Measurements from ENCODE around the gene SPPL2B.
"Not testable (repeated sequence)": the region's sequence is repeated elsewhere in the genome, so short reads cannot be mapped to it uniquely, and the experiment has no call there.

The SPPL2B gene

GRCh38 chr19:2338751-2339643 is 10.5 kb downstream of the SPPL2B start:
- no peak for DNase-seq

- DNase-seq: no peak
Observed at GRCh38 chr19:2339644-2340310, 11.3 kb downstream of the SPPL2B start.

- no peak for DNase-seq
Observed at GRCh38 chr19:2340496-2341243, 12.2 kb downstream of the SPPL2B start.

GRCh38 chr19:2341244-2341751 is 12.8 kb downstream of the SPPL2B start:
- no peak for DNase-seq

- no peak for DNase-seq
Observed at GRCh38 chr19:2341982-2342381, 13.5 kb downstream of the SPPL2B start.

GRCh38 chr19:2342656-2343288 is 14.3 kb downstream of the SPPL2B start:
- DNase-seq: no peak

GRCh38 chr19:2343289-2343982 is 15.0 kb downstream of the SPPL2B start:
- no peak for DNase-seq

- no peak for DNase-seq
Observed at GRCh38 chr19:2344381-2344870, 15.9 kb downstream of the SPPL2B start.

- no peak for DNase-seq
Observed at GRCh38 chr19:2345076-2345475, 16.6 kb downstream of the SPPL2B start.

- no peak for DNase-seq
Observed at GRCh38 chr19:2345794-2346663, 17.5 kb downstream of the SPPL2B start.

- not testable (repeated sequence) for DNase-seq
Observed at GRCh38 chr19:2349818-2350217, 21.3 kb downstream of the SPPL2B start.

- no peak for DNase-seq
Observed at GRCh38 chr19:2350656-2351055, 22.2 kb downstream of the SPPL2B start.

- no peak for DNase-seq
Observed at GRCh38 chr19:2351591-2351990, 23.1 kb downstream of the SPPL2B start.

GRCh38 chr19:2352121-2352520 is 23.6 kb downstream of the SPPL2B start:
- no peak for DNase-seq

GRCh38 chr19:2353159-2353886 is 24.8 kb downstream of the SPPL2B start:
- no peak for DNase-seq

GRCh38 chr19:2353887-2354592 is 25.6 kb downstream of the SPPL2B start:
- no peak for DNase-seq

GRCh38 chr19:2354670-2355069 is 26.2 kb downstream of the SPPL2B start:
- no peak for DNase-seq

GRCh38 chr19:2355168-2356035 is 26.9 kb downstream of the SPPL2B start:
- DNase-seq: no peak

All from activated CD8-positive, alpha-beta memory T cell treated with anti-CD3 and anti-CD28 coated beads, Interleukin-2, amount 50 U/mL, for 48 hours (primary cell).